HepG2 (cell line): ENCODE measurements around the gene TAF4B. TPM values are rescaled to one million over a fixed set of nuclear protein-coding genes. Genes with fewer than 3 reads are reported as not detected.
"Not testable (repeated sequence)": the region's sequence is repeated elsewhere in the genome, so short reads cannot be mapped to it uniquely, and the experiment has no call there.

Experiments
- ATAC-seq: fragments of 200-7000 bp; cut with Tn5 transposase; 3 replicates; pipeline ENCODE4 v1.9.1; 2020; ENCODE audit warnings: mild to moderate bottlenecking, moderate library complexity
- BruUV-seq: library from RNA; stranded (reverse); fragments of 400-500 nt; replicated peaks from 2 replicates; lab custom pipeline; 2021; lab: Mats Ljungman, UMichigan
- CTCF ChIA-PET: fragments of 300-600 bp; formaldehyde crosslinking; extraction: SDS; loops from one replicate; lab custom pipeline; 2021; ENCODE audit warnings: low total read pairs, inconsistent platforms, low intra/inter-chr PET ratio; lab: Yijun Ruan, JAX
- POLR2A ChIA-PET: fragments of 350-600 bp; sonication (Branson Sonifier 250); formaldehyde crosslinking; loops from one replicate; lab custom pipeline; 2020; ENCODE audit warnings: antibody characterized with exemption, inconsistent platforms; lab: Yijun Ruan, JAX
- DNase-seq: peaks from one replicate; pipeline ENCODE4 v3.0.0-alpha.2; 2015; ENCODE audit warnings: low spot score
- FAIRE-seq: peaks from 3 replicates; lab custom pipeline; 2011; peaks lifted over from hg19 to GRCh38; lab: Jason Lieb, UNC
- H2AFZ ChIP-seq: one replicate; pipeline ENCODE4 v1.6.1; 2011; ENCODE audit warnings: low read length, inconsistent platforms
- H3K27ac ChIP-seq: fragments of 300-600 bp; 3 replicates; pipeline ENCODE4 v1.8.0; 2011; ENCODE audit warnings: mixed run types, mild to moderate bottlenecking, mixed read lengths, low read length, inconsistent platforms; ENCODE audit not compliant: insufficient read depth; ENCODE audit errors: extremely low read length
- H3K27me3 ChIP-seq, 2 experiments: fragments of 200-600 bp in 1 of 2; 2 replicates in 1 of 2; 3 replicates in 1 of 2; pipeline versions ENCODE4 v1.6.0 to v1.8.0; 2011; ENCODE audit warnings: low read length in 2 of 2, mild to moderate bottlenecking in 2 of 2, moderate library complexity in 2 of 2, inconsistent platforms in 1 of 2; ENCODE audit not compliant: insufficient read depth in 2 of 2, control insufficient read depth in 1 of 2
- H3K36me3 ChIP-seq, 2 experiments: fragments of 200-600 bp in 1 of 2; replicated peaks in 1 of 2; 2 replicates in 1 of 2; 3 replicates in 1 of 2; pipeline versions ENCODE4 v1.5.1 to v1.8.0; 2011; ENCODE audit warnings: low read length in 2 of 2, inconsistent platforms in 1 of 2; ENCODE audit not compliant: insufficient read depth in 2 of 2, control insufficient read depth in 1 of 2
- H3K4me1 ChIP-seq: 2 replicates; pipeline ENCODE4 v1.5.1; 2012; ENCODE audit warnings: low read length, inconsistent platforms; ENCODE audit not compliant: insufficient read depth
- H3K4me2 ChIP-seq: 2 replicates; pipeline ENCODE4 v1.6.0; 2011; ENCODE audit warnings: low read depth, low read length, inconsistent platforms
- H3K4me3 ChIP-seq, 3 experiments: fragments of 200-600 bp in 1 of 3; sonication (generic), shearing (Covaris generic) in 1 of 3; replicated peaks in 1 of 3; 2 replicates each; pipeline ENCODE4 v1.5.1; 2011 to 2016; ENCODE audit warnings: low read length in 3 of 3, inconsistent platforms in 2 of 3, low read depth in 2 of 3, mild to moderate bottlenecking in 2 of 3, control low read depth in 1 of 3, mixed read lengths in 1 of 3; ENCODE audit not compliant: insufficient read depth in 1 of 3
- H3K79me2 ChIP-seq: one replicate; pipeline ENCODE4 v1.6.1; 2011; ENCODE audit warnings: low read length, inconsistent platforms; ENCODE audit not compliant: insufficient read depth
- H3K9ac ChIP-seq: 2 replicates; pipeline ENCODE4 v1.6.0; 2011; ENCODE audit warnings: mild to moderate bottlenecking, low read depth, low read length, inconsistent platforms; ENCODE audit not compliant: insufficient read depth
- H3K9me3 ChIP-seq: 2 replicates; pipeline ENCODE4 v1.5.1; 2012; ENCODE audit warnings: mild to moderate bottlenecking, low read length
- H4K20me1 ChIP-seq: 2 replicates; pipeline ENCODE4 v1.6.0; 2011; ENCODE audit warnings: inconsistent platforms, mild to moderate bottlenecking, low read length, moderate library complexity; ENCODE audit not compliant: insufficient read depth
- EED ChIP-seq: sonication (generic); formaldehyde crosslinking; IDR thresholded peaks from 2 replicates; pipeline ENCODE4 v1.5.0; 2020; ENCODE audit warnings: mild to moderate bottlenecking, missing genetic modification reagents
- MAF1 ChIP-seq: sonication (generic); formaldehyde crosslinking; IDR thresholded peaks from 2 replicates; pipeline ENCODE4 v1.5.0; 2020; ENCODE audit warnings: missing genetic modification reagents, borderline replicate concordance
- NFAT5 ChIP-seq: sonication (generic); formaldehyde crosslinking; IDR thresholded peaks from 2 replicates; pipeline ENCODE4 v1.4.0; 2020; ENCODE audit warnings: missing genetic modification reagents
- THAP7 ChIP-seq: sonication (generic); formaldehyde crosslinking; IDR thresholded peaks from 2 replicates; pipeline ENCODE4 v1.8.1; 2023; ENCODE audit warnings: mild to moderate bottlenecking, missing genetic modification reagents
- YEATS2 ChIP-seq: sonication (generic); formaldehyde crosslinking; IDR thresholded peaks from 2 replicates; pipeline ENCODE4 v1.4.0; 2020; ENCODE audit warnings: missing genetic modification reagents, borderline replicate concordance
- ZNF570 ChIP-seq: sonication (generic); formaldehyde crosslinking; IDR thresholded peaks from 2 replicates; pipeline ENCODE4 v1.4.0; 2020; ENCODE audit warnings: mild to moderate bottlenecking, missing genetic modification reagents, borderline replicate concordance
- WGBS: methylation state at CpG from one replicate; pipeline ENCODE4 v1.1.6; 2017; ENCODE audit warnings: low lambda C conversion rate; 5-methylcytosine and 5-hydroxymethylcytosine counted together
- in situ Hi-C: cut with HindIII; loops from 2 replicates; pipeline ENCODE4 v1.10.0; 2017; ENCODE audit warnings: low pct_unique_long_range_greater_than_20kb; ENCODE audit not compliant: extremely low pct_ligation_motif_present
- intact Hi-C: fragments of 100-400 bp; cut with micrococcal nuclease; formaldehyde crosslinking; loops from one replicate; pipeline ENCODE4 v1.10.0; 2022; ENCODE audit not compliant: unreplicated experiment
- polyA plus RNA-seq, 8 experiments: library from polyadenylated mRNA; depleted of rRNA in 3 of 8; stranded (reverse) in 7 of 8; unstranded in 1 of 8; fragments of >200 nt; fragmentation: Illumina TruSeq in 4 of 8; extraction: Trizol in 4 of 8; gene quantifications; 2 replicates each; pipeline versions ENCODE4 v1.2.1 to v1.2.3, GENCODE V29; 2011 to 2016; ENCODE audit warnings: low read depth in 4 of 8, missing spikeins in 1 of 8, mixed read lengths in 1 of 8; ENCODE audit not compliant: insufficient read depth in 1 of 8
- total RNA-seq, 5 experiments: library from RNA; depleted of rRNA; stranded (reverse); fragments of >200 nt; fragmentation: Illumina TruSeq; extraction: Trizol; gene quantifications; 2 replicates each; pipeline ENCODE4 v1.2.3, GENCODE V29; 2016; ENCODE audit warnings: low read depth in 1 of 5

Gene TAF4B
- total and polyA plus RNA-seq, 2 of the 13 experiments (the other 11 are each of a cell fraction or from before 2014, with no cell fraction given) = 2.2 to 3.8 TPM

- TF ChIP-seq NFAT5 (no peak), ZNF570 (CRISPR knock-in tag) (no peak), EED (CRISPR knock-in tag) (no peak), THAP7 (CRISPR knock-in tag) (no peak), YEATS2 (CRISPR knock-in tag) (no peak), MAF1 (CRISPR knock-in tag) (no peak)
- TF ChIP-seq, all 625 proteins: peak for 0
Measured at GRCh38 chr18:26233208-26233607, 7.0 kb downstream of the TAF4B start (continued).

GRCh38 chr18:26237363-26237762 lies 11.1 kb downstream of the TAF4B start:
- ATAC-seq, H4K20me1 ChIP-seq, H3K4me2 ChIP-seq, CTCF ChIA-PET, in situ Hi-C loops, FAIRE-seq, H3K9me3 ChIP-seq, H3K9ac ChIP-seq, H3K36me3 ChIP-seq, H3K4me3 ChIP-seq, BruUV-seq, POLR2A ChIA-PET, H3K27me3 ChIP-seq, H3K79me2 ChIP-seq, H3K27ac ChIP-seq, intact Hi-C loops, H2AFZ ChIP-seq, DNase-seq: not testable (repeated sequence)
- 60% methylated on average over 2 of the region's 2 CpGs for WGBS
- peaks cover 17% of the 10 kb centered on the region for H3K4me1 ChIP-seq

DNA sequence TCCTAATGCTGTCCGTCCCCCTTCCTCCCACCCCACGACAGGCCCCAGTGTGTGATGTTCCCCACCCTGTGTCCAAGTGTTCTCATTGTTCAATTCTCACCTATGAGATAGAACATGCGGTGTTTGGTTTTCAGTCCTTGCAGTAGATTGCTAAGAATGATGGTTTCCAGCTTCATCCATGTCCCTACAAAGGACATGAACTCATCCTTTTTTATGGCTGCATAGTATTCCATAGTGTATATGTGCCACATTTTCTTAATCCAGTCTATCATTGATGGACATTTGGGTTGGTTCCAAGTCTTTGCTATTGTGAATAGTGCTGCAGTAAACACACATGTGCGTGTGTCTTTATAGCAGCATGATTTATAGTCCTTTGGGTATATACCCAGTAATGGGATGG lies 12.5 kb downstream of the TAF4B start:
- H3K4me2 ChIP-seq, ATAC-seq, H3K27ac ChIP-seq, H3K27me3 ChIP-seq, POLR2A ChIA-PET, H2AFZ ChIP-seq, DNase-seq, in situ Hi-C loops, H3K36me3 ChIP-seq, FAIRE-seq, CTCF ChIA-PET, H3K9ac ChIP-seq, intact Hi-C loops, H3K9me3 ChIP-seq, H3K4me1 ChIP-seq, H4K20me1 ChIP-seq, H3K4me3 ChIP-seq, BruUV-seq, H3K79me2 ChIP-seq: not testable (repeated sequence)
- WGBS = 51% methylated on average over 4 of the region's 4 CpGs
